ENCODE results near the gene ANKRD6. TPM values are rescaled to one million over a fixed set of nuclear protein-coding genes. Genes with fewer than 3 reads are reported as not detected.

ANKRD6 gene
- total RNA-seq, 1 experiment from 2014 or later, result 13.9 TPM

- no peak overlapping the region for H3K27ac Mint-ChIP-seq
- H3K36me3 Mint-ChIP-seq, result no peaks in the 10 kb centered on the region
- DNase-seq (ENCODE audit: low spot score) (no peak), ATAC-seq (no peak)
- H3K4me1 Mint-ChIP-seq, result no peaks in the 10 kb centered on the region
- ChIA-PET CTCF (no interaction called here), POLR2A (no interaction called here)
- no peak overlapping the region for H3K4me3 Mint-ChIP-seq
- no peaks in the 10 kb centered on the region for H3K9me3 Mint-ChIP-seq
- H3K27me3 Mint-ChIP-seq (ENCODE audit: low read depth), result no peaks in the 10 kb centered on the region; the same call in 1 of the 2 replicates
- no peak for TF ChIP-seq ATF1 (CRISPR knock-in tag; IDR thresholded peaks at IDR 0.05)
Measured at GRCh38 chr6:89520736-89521135, 87.8 kb downstream of the ANKRD6 start.

- POLR2A ChIA-PET, result interaction anchor here (0.8 kb wide), 1 partner anchor 15 kb away, joined by 3 read pairs; no protein-coding TSS in a partner anchor
- no peaks in the 10 kb centered on the region for H3K4me1 Mint-ChIP-seq
- no peaks in the 10 kb centered on the region for H3K9me3 Mint-ChIP-seq
- ATAC-seq (no peak), DNase-seq (ENCODE audit: low spot score) (no peak)
- no peak overlapping the region for H3K4me3 Mint-ChIP-seq
- H3K27ac Mint-ChIP-seq, result no peak overlapping the region
- TF ChIP-seq NFE2L1 (CRISPR knock-in tag; IDR thresholded peaks at IDR 0.05) (no peak), GRHL2 (CRISPR knock-in tag; IDR thresholded peaks at IDR 0.05; ENCODE audit: insufficient replicate concordance, severe bottlenecking) (no peak), ZNF532 (CRISPR knock-in tag; IDR thresholded peaks at IDR 0.05; ENCODE audit: borderline replicate concordance) (no peak), SMAD3 (CRISPR knock-in tag; IDR thresholded peaks at IDR 0.05; ENCODE audit: borderline replicate concordance) (no peak), RORB (CRISPR knock-in tag; IDR thresholded peaks at IDR 0.05) (no peak), ATF3 (CRISPR knock-in tag; conservative IDR thresholded peaks at IDR 0.05) (no peak)
- no peaks in the 10 kb centered on the region; the same call in 1 of the 2 replicates for H3K27me3 Mint-ChIP-seq (ENCODE audit: low read depth)
- CTCF ChIA-PET, result no interaction called here
- H3K36me3 Mint-ChIP-seq, result no peaks in the 10 kb centered on the region
Measured at GRCh38 chr6:89522778-89523177, 89.8 kb downstream of the ANKRD6 start.

- no peak overlapping the region for H3K4me3 Mint-ChIP-seq
- ATAC-seq (no peak), DNase-seq (ENCODE audit: low spot score) (no peak)
- ChIA-PET CTCF (interaction anchor here (1.0 kb wide), 1 partner anchor 79 kb away, joined by 5 read pairs; no protein-coding TSS in a partner anchor), POLR2A (no interaction called here)
- H3K27ac Mint-ChIP-seq, result no peak overlapping the region
- H3K36me3 Mint-ChIP-seq, result no peaks in the 10 kb centered on the region
- H3K9me3 Mint-ChIP-seq, result no peaks in the 10 kb centered on the region
- TF ChIP-seq OVOL2 (CRISPR knock-in tag; IDR thresholded peaks at IDR 0.05; ENCODE audit: borderline replicate concordance), result no peak
- TF ChIP-seq ATF2 (CRISPR knock-in tag; IDR thresholded peaks at IDR 0.05; ENCODE audit: borderline replicate concordance, low read depth), result no peak
- no peak for TF ChIP-seq ZNF425 (CRISPR knock-in tag; conservative IDR thresholded peaks at IDR 0.05)
- no peak for TF ChIP-seq ZNF121 (CRISPR knock-in tag; IDR thresholded peaks at IDR 0.05)
- H3K27me3 Mint-ChIP-seq (ENCODE audit: low read depth), result no peaks in the 10 kb centered on the region; the same call in 1 of the 2 replicates
- no peaks in the 10 kb centered on the region for H3K4me1 Mint-ChIP-seq
Measured at GRCh38 chr6:89525786-89526562, 93.0 kb downstream of the ANKRD6 start.
